ENCODE measurements around the gene TNFRSF11A.

TNFRSF11A gene

GRCh38 chr18:62312851-62313250, 12.3 kb upstream of the TNFRSF11A start:
- peaks cover 10% of the 10 kb centered on the region for H3K27me3 Mint-ChIP-seq
- DNase-seq: no peak
- no peak for ATAC-seq

GRCh38 chr18:62318228-62319180, 6.6 kb upstream of the TNFRSF11A start:
- H3K9me3 Mint-ChIP-seq: no peaks in the 10 kb centered on the region
- no peak for DNase-seq
- H3K27ac Mint-ChIP-seq: no peak overlapping the region
- ATAC-seq: no peak
- H3K4me1 Mint-ChIP-seq: peaks cover 9% of the 10 kb centered on the region
- peaks cover 34% of the 10 kb centered on the region for H3K27me3 Mint-ChIP-seq
- H3K4me3 Mint-ChIP-seq: no peak overlapping the region

More at GRCh38 chr18:62312851-62313250, 12.3 kb upstream of the TNFRSF11A start:
- Mint-ChIP-seq H3K27ac (no peak overlapping the region), H3K9me3 (no peaks in the 10 kb centered on the region), H3K4me3 (no peak overlapping the region), H3K4me1 (no peaks in the 10 kb centered on the region)

- Mint-ChIP-seq H3K27me3 (peaks cover 55% of the 10 kb centered on the region), H3K27ac (no peak overlapping the region), H3K9me3 (no peaks in the 10 kb centered on the region), H3K4me1 (peaks cover 27% of the 10 kb centered on the region), H3K4me3 (no peak overlapping the region)
- DNase-seq (no peak), ATAC-seq (no peak)
These were observed 3.9 kb upstream of the TNFRSF11A start for GRCh38 chr18:62321201-62321600.

- no peak for DNase-seq
- Mint-ChIP-seq H3K4me1 (peaks cover 39% of the 10 kb centered on the region), H3K9me3 (no peaks in the 10 kb centered on the region), H3K4me3 (peak overlapping the region in 1 of 2 donors; percentile 21), H3K27me3 (peaks cover 64% of the 10 kb centered on the region), H3K27ac (no peak overlapping the region)
- no peak for ATAC-seq
These were observed 1.5 kb upstream of the TNFRSF11A start for GRCh38 chr18:62323483-62324180.

GRCh38 chr18:62324181-62324828, 805 bp upstream of the TNFRSF11A start:
- DNase-seq (no peak), ATAC-seq (no peak)
- Mint-ChIP-seq H3K4me3 (peak overlapping the region; percentile 67 to 74), H3K9me3 (no peaks in the 10 kb centered on the region), H3K27ac (peak overlapping the region in 1 of 2 donors; percentile 41), H3K4me1 (peaks cover 46% of the 10 kb centered on the region), H3K27me3 (peaks cover 71% of the 10 kb centered on the region)

- Mint-ChIP-seq H3K27ac (no peak overlapping the region), H3K4me1 (peaks cover 60% of the 10 kb centered on the region), H3K27me3 (peaks cover 87% of the 10 kb centered on the region), H3K9me3 (no peaks in the 10 kb centered on the region), H3K4me3 (peak overlapping the region; percentile 80 to 94)
- ATAC-seq (peak; percentile 42), DNase-seq (peak; percentile 36 to 38)
These were observed 916 bp downstream of the TNFRSF11A start for GRCh38 chr18:62325806-62326645.

- Mint-ChIP-seq H3K9me3 (no peaks in the 10 kb centered on the region), H3K4me1 (peaks cover 62% of the 10 kb centered on the region), H3K4me3 (peak overlapping the region in 1 of 2 donors; percentile 80), H3K27ac (no peak overlapping the region), H3K27me3 (peaks cover 91% of the 10 kb centered on the region)
- DNase-seq (no peak), ATAC-seq (no peak)
These were observed 1.7 kb downstream of the TNFRSF11A start for GRCh38 chr18:62326646-62327348.

DNA sequence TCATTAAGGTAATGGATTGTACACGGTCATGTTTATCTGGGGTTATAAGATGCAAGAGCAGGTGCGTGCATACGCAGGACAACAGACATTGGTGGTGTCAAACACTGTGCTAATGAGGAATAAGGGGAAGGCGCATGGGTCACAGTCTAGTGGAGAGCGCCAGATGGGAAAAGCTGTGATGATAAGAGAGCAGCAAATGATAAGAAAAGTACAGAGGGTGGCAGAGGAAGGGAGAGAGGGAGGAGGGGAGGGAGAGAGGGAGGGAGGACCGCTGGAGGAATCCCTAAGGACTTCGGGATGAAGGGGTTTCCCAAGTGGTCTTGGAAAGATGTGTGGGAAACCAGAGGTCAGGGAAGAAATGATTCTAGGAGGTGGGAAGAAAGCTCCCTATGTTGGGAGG, 2.9 kb downstream of the TNFRSF11A start:
- no peak for ATAC-seq
- Mint-ChIP-seq H3K27me3 (peaks cover 89% of the 10 kb centered on the region), H3K27ac (no peak overlapping the region), H3K4me3 (no peak overlapping the region), H3K9me3 (no peaks in the 10 kb centered on the region), H3K4me1 (peaks cover 64% of the 10 kb centered on the region)
- no peak for DNase-seq

GRCh38 chr18:62328586-62329525, 3.7 kb downstream of the TNFRSF11A start:
- ATAC-seq: no peak

DNA sequence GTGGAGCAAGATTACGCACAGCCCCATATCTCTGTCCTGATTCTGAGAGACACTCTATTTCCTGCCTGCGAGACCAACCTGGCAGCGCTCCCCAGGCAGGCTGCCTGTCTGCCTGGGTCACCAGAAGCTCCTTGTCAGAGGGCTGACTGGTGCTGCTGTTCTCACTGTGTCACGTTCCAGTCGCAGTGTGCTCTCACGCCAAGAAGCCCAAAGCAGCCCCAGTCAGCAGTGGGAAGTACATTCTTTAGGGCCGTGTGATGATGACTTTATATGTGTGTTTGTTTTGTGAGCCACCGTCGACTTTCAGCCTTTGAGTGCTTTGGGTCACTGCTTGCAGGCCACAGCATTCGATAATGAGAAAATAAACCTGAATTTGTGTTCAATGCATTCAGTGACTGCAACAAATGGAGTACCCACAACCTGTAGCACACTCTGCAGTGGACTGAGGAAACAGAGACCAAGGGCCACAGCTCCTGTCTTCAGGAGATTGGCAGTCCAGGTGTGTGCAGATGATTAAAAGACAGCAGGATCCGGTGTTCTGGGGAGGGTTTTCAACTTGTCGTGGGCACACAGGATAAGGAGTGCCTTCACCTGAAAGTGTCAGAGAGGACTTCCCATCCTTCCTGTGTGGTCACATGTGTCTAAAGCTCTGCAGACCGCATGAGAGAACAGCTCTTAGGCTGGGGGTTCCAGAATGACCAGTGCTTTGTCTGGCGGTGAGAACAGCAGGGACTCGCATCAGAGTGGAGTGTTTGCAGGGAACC, 4.8 kb downstream of the TNFRSF11A start:
- H3K27me3 Mint-ChIP-seq: peaks cover 75% of the 10 kb centered on the region
- no peaks in the 10 kb centered on the region for H3K9me3 Mint-ChIP-seq
- H3K27ac Mint-ChIP-seq: peak overlapping the region in 1 of 2 donors; percentile 48
- peaks cover 48% of the 10 kb centered on the region for H3K4me1 Mint-ChIP-seq
- DNase-seq: peak in 1 of 2 donors; percentile 24
- peak; percentile 67 for ATAC-seq
- peak overlapping the region in 1 of 2 donors; percentile 70 for H3K4me3 Mint-ChIP-seq

More at GRCh38 chr18:62328586-62329525, 3.7 kb downstream of the TNFRSF11A start:
- no peak for DNase-seq
- Mint-ChIP-seq H3K27me3 (peaks cover 86% of the 10 kb centered on the region), H3K4me3 (peak overlapping the region in 1 of 2 donors; percentile 70), H3K27ac (peak overlapping the region in 1 of 2 donors; percentile 48), H3K4me1 (peaks cover 57% of the 10 kb centered on the region), H3K9me3 (no peaks in the 10 kb centered on the region)

- ATAC-seq (no peak), DNase-seq (no peak)
- Mint-ChIP-seq H3K4me1 (peaks cover 48% of the 10 kb centered on the region), H3K27me3 (peaks cover 74% of the 10 kb centered on the region), H3K9me3 (no peaks in the 10 kb centered on the region), H3K27ac (no peak overlapping the region), H3K4me3 (no peak overlapping the region)
These were observed 5.5 kb downstream of the TNFRSF11A start for GRCh38 chr18:62330650-62331049.

GRCh38 chr18:62331581-62332356, 6.7 kb downstream of the TNFRSF11A start:
- ATAC-seq (peak; percentile 39), DNase-seq (no peak)
- H3K27ac Mint-ChIP-seq: no peak overlapping the region
- peaks cover 40% of the 10 kb centered on the region for H3K4me1 Mint-ChIP-seq
- H3K9me3 Mint-ChIP-seq: no peaks in the 10 kb centered on the region
- peaks cover 63% of the 10 kb centered on the region for H3K27me3 Mint-ChIP-seq
- H3K4me3 Mint-ChIP-seq: no peak overlapping the region
